T-cell (primary cell): Measurements from ENCODE around the gene PFKP. TPM values are rescaled to one million over a fixed set of nuclear protein-coding genes. Genes with fewer than 3 reads are reported as not detected.

Source experiments
- ATAC-seq, 4 experiments: fragments of 200-7000 bp in 3 of 4; fragments of 150-1000 bp in 1 of 4; cut with Tn5 transposase; replicated peaks in 1 of 4; 1 replicate in 3 of 4; 2 replicates in 1 of 4; pipeline ENCODE4 v1.10.0; 2021; ENCODE audit warnings: moderate library complexity in 3 of 4, mild to moderate bottlenecking in 2 of 4, moderate number of reproducible peaks in 1 of 4
- CTCF ChIA-PET, 2 donors: fragments of 300-600 bp; sonication (Branson Sonifier 250); formaldehyde crosslinking; loops; one replicate each; lab custom pipeline; 2022; ENCODE audit warnings: antibody characterized with exemption in 2 of 2; lab: Charles Lee
- POLR2A ChIA-PET, 2 donors: fragments of 300-600 bp; sonication (Branson Sonifier 250); formaldehyde crosslinking; loops; one replicate each; lab custom pipeline; 2022; ENCODE audit warnings: antibody characterized with exemption in 2 of 2; lab: Charles Lee
- DNase-seq, 35 experiments: peaks; one replicate each; pipeline versions ENCODE4 v3.0.0 to v3.0.0-alpha.2; 2013 to 2023
- H3K27ac ChIP-seq: one replicate; pipeline ENCODE4 v1.5.1; 2013; ENCODE audit warnings: low read length
- H3K27me3 ChIP-seq, 2 experiments: replicated peaks in 1 of 2; 1 replicate in 1 of 2; 2 replicates in 1 of 2; pipeline versions ENCODE4 v1.6.1 to v1.7.0; 2013; ENCODE audit warnings: low read length in 1 of 2, mixed read lengths in 1 of 2; ENCODE audit not compliant: control insufficient read depth in 2 of 2, insufficient read depth in 2 of 2; ENCODE audit errors: extremely low read depth in 1 of 2
- H3K36me3 ChIP-seq, 2 donors: 1 replicate in 1 of 2; 2 replicates in 1 of 2; pipeline versions ENCODE4 v1.6.1 to v1.7.0; 2013; ENCODE audit warnings: low read length in 1 of 2; ENCODE audit not compliant: control insufficient read depth in 2 of 2, insufficient read depth in 1 of 2; ENCODE audit errors: extremely low read depth in 1 of 2
- H3K4me1 ChIP-seq, 2 experiments: 1 replicate in 1 of 2; 2 replicates in 1 of 2; pipeline versions ENCODE4 v1.6.1 to v1.7.0; 2013; ENCODE audit warnings: low read length in 2 of 2, mixed read lengths in 1 of 2; ENCODE audit not compliant: insufficient read depth in 2 of 2, control insufficient read depth in 1 of 2; ENCODE audit errors: extremely low read depth in 1 of 2
- H3K4me3 ChIP-seq, 2 donors: 1 replicate in 1 of 2; 2 replicates in 1 of 2; pipeline versions ENCODE4 v1.5.1 to v1.7.0; 2013; ENCODE audit warnings: mild to moderate bottlenecking in 2 of 2, low read length in 1 of 2, moderate library complexity in 1 of 2; ENCODE audit not compliant: control insufficient read depth in 1 of 2; ENCODE audit errors: extremely low read depth in 1 of 2
- H3K9me3 ChIP-seq: 2 replicates; pipeline ENCODE4 v1.7.0; 2013
- H3K27ac Mint-ChIP-seq, 2 donors: one replicate each; pipeline ENCODE4 v1.8.0; 2020 to 2021; ENCODE audit warnings: mild to moderate bottlenecking in 2 of 2, mixed read lengths in 2 of 2
- H3K27me3 Mint-ChIP-seq, 2 donors: one replicate each; pipeline ENCODE4 v1.8.0; 2021 to 2022; ENCODE audit warnings: mixed read lengths in 2 of 2
- H3K36me3 Mint-ChIP-seq: one replicate; pipeline ENCODE4 v1.8.0; 2021; ENCODE audit warnings: mixed read lengths
- H3K4me1 Mint-ChIP-seq, 3 donors: one replicate each; pipeline ENCODE4 v1.8.0; 2020 to 2022; ENCODE audit warnings: mixed read lengths in 3 of 3, mild to moderate bottlenecking in 1 of 3
- H3K4me3 Mint-ChIP-seq, 3 donors: one replicate each; pipeline ENCODE4 v1.8.0; 2020 to 2022; ENCODE audit warnings: mild to moderate bottlenecking in 3 of 3, mixed read lengths in 3 of 3, moderate library complexity in 3 of 3
- H3K9me3 Mint-ChIP-seq, 3 donors: one replicate each; pipeline ENCODE4 v1.8.0; 2020 to 2022; ENCODE audit warnings: mixed read lengths in 3 of 3
- WGBS: methylation state at CpG from one replicate; pipeline ENCODE4 v1.1.5; 2013; ENCODE audit warnings: missing lambda C conversion rate; ENCODE audit not compliant: insufficient coverage; 5-methylcytosine and 5-hydroxymethylcytosine counted together
- total RNA-seq, 35 experiments: library from RNA in 6 of 35; stranded (reverse) in 6 of 35; fragments of 120-200 nt in 1 of 35; gene quantifications; one replicate each; pipeline versions ENCODE4 v1.2.1 to v1.2.4 and lab custom pipeline; 2013 to 2026

Gene PFKP
- total RNA-seq, 5 donors from 2014 or later (not counting 1 experiment from before 2014, with no cell fraction given) = 60.7 to 84.3 (median 70.2) TPM

- H3K9me3 ChIP-seq = no peaks in the 10 kb centered on the region
- ChIA-PET POLR2A (no interaction called here), CTCF (no interaction called here)
- H3K4me3 ChIP-seq = no peak overlapping the region
- peaks cover 10 to 40% of the 10 kb centered on the region in 2 donors for H3K36me3 ChIP-seq
- H3K27ac ChIP-seq = no peak overlapping the region
- H3K27ac Mint-ChIP-seq = no peak overlapping the region
- 92% methylated on average over 23 of the region's 25 CpGs for WGBS
- peaks cover 46% of the 10 kb centered on the region for H3K36me3 Mint-ChIP-seq
- H3K4me1 Mint-ChIP-seq = no peaks in the 10 kb centered on the region
- no peaks in the 10 kb centered on the region for H3K27me3 Mint-ChIP-seq
- DNase-seq (no peak), ATAC-seq (no peak)
- no peaks in the 10 kb centered on the region for H3K27me3 ChIP-seq
- no peak overlapping the region for H3K4me3 Mint-ChIP-seq
- H3K4me1 ChIP-seq = no peaks in the 10 kb centered on the region
- H3K9me3 Mint-ChIP-seq = peaks cover 0 to 6% (median 0%) of the 10 kb centered on the region in 3 donors
Measured at GRCh38 chr10:3126741-3127346, 59.5 kb downstream of the PFKP start.

GRCh38 chr10:3127921-3128320 is 60.6 kb downstream of the PFKP start:
- no peak for ATAC-seq
- Mint-ChIP-seq H3K4me3 (no peak overlapping the region), H3K27ac (no peak overlapping the region), H3K36me3 (peaks cover 45% of the 10 kb centered on the region), H3K9me3 (peaks cover 0 to 6% (median 0%) of the 10 kb centered on the region in 3 donors), H3K4me1 (no peaks in the 10 kb centered on the region), H3K27me3 (no peaks in the 10 kb centered on the region)
- no peaks in the 10 kb centered on the region for H3K9me3 ChIP-seq
- H3K4me3 ChIP-seq = no peak overlapping the region
- H3K27ac ChIP-seq = no peak overlapping the region
- no peak for DNase-seq
- ChIA-PET CTCF (no interaction called here), POLR2A (no interaction called here)
- H3K36me3 ChIP-seq = peaks cover 14 to 41% of the 10 kb centered on the region in 2 donors
- 100% methylated on average over 6 of the region's 10 CpGs for WGBS
- H3K27me3 ChIP-seq = no peaks in the 10 kb centered on the region
- H3K4me1 ChIP-seq = no peaks in the 10 kb centered on the region

GRCh38 chr10:3128379-3129130 is 61.2 kb downstream of the PFKP start:
- Mint-ChIP-seq H3K9me3 (peaks cover 0 to 6% (median 0%) of the 10 kb centered on the region in 3 donors), H3K4me3 (no peak overlapping the region), H3K27me3 (no peaks in the 10 kb centered on the region), H3K27ac (no peak overlapping the region), H3K36me3 (peaks cover 43% of the 10 kb centered on the region), H3K4me1 (no peaks in the 10 kb centered on the region)
- 94% methylated on average over 22 of the region's 24 CpGs for WGBS
- Histone ChIP-seq H3K36me3 (peaks cover 20 to 41% of the 10 kb centered on the region in 2 donors), H3K4me1 (no peaks in the 10 kb centered on the region), H3K9me3 (no peaks in the 10 kb centered on the region), H3K27ac (no peak overlapping the region), H3K27me3 (no peaks in the 10 kb centered on the region), H3K4me3 (no peak overlapping the region)
- CTCF ChIA-PET = no interaction called here
- POLR2A ChIA-PET = no interaction called here
- no peak for DNase-seq
- no peak for ATAC-seq

- DNase-seq (no peak), ATAC-seq (no peak)
- ChIA-PET CTCF (no interaction called here), POLR2A (no interaction called here)
- Histone ChIP-seq H3K27me3 (no peaks in the 10 kb centered on the region), H3K36me3 (peaks cover 16 to 52% of the 10 kb centered on the region in 2 donors), H3K9me3 (no peaks in the 10 kb centered on the region), H3K4me3 (no peak overlapping the region), H3K4me1 (no peaks in the 10 kb centered on the region), H3K27ac (no peak overlapping the region)
- WGBS = 96% methylated on average over 39 of the region's 40 CpGs
- Mint-ChIP-seq H3K27ac (no peak overlapping the region), H3K36me3 (peaks cover 48% of the 10 kb centered on the region), H3K4me3 (no peak overlapping the region), H3K9me3 (peaks cover 0 to 6% (median 0%) of the 10 kb centered on the region in 3 donors), H3K27me3 (no peaks in the 10 kb centered on the region), H3K4me1 (no peaks in the 10 kb centered on the region)
Measured at GRCh38 chr10:3129581-3130340, 62.4 kb downstream of the PFKP start.

- peaks cover 49% of the 10 kb centered on the region for H3K36me3 Mint-ChIP-seq
- ChIA-PET POLR2A (no interaction called here), CTCF (no interaction called here)
- H3K27ac Mint-ChIP-seq = no peak overlapping the region
- Histone ChIP-seq H3K4me3 (no peak overlapping the region), H3K36me3 (peaks cover 18 to 55% of the 10 kb centered on the region in 2 donors), H3K27ac (no peak overlapping the region), H3K9me3 (no peaks in the 10 kb centered on the region), H3K27me3 (no peaks in the 10 kb centered on the region), H3K4me1 (no peaks in the 10 kb centered on the region)
- H3K4me1 Mint-ChIP-seq = no peaks in the 10 kb centered on the region
- DNase-seq (no peak), ATAC-seq (no peak)
- peaks cover 0 to 6% (median 0%) of the 10 kb centered on the region in 3 donors for H3K9me3 Mint-ChIP-seq
- H3K27me3 Mint-ChIP-seq = no peaks in the 10 kb centered on the region
- H3K4me3 Mint-ChIP-seq = no peak overlapping the region
- WGBS = 100% methylated on average over 1 of the region's 4 CpGs
Measured at GRCh38 chr10:3131098-3131497, 63.8 kb downstream of the PFKP start.
